Activated naive CD8-positive, alpha-beta T cell (primary cell): ENCODE results near the gene NSMCE4A.
"Not testable (repeated sequence)": the region's sequence is repeated elsewhere in the genome, so short reads cannot be mapped to it uniquely, and the experiment has no call there.

ENCODE experiments used
- H3K27ac Mint-ChIP-seq: one replicate; pipeline ENCODE4 v1.8.0; 2021; ENCODE audit warnings: mixed read lengths
- H3K27me3 Mint-ChIP-seq: one replicate; pipeline ENCODE4 v1.8.0; 2021; ENCODE audit warnings: mixed read lengths
- H3K36me3 Mint-ChIP-seq: one replicate; pipeline ENCODE4 v1.8.0; 2021; ENCODE audit warnings: mixed read lengths
- H3K4me1 Mint-ChIP-seq: one replicate; pipeline ENCODE4 v1.8.0; 2021; ENCODE audit warnings: low read depth, mixed read lengths
- H3K4me3 Mint-ChIP-seq: one replicate; pipeline ENCODE4 v1.8.0; 2021; ENCODE audit warnings: mild to moderate bottlenecking, mixed read lengths
- H3K9me3 Mint-ChIP-seq: one replicate; pipeline ENCODE4 v1.8.0; 2021; ENCODE audit warnings: low read depth, mixed read lengths

NSMCE4A gene

GRCh38 chr10:121969086-121969485 lies 5.9 kb downstream of the NSMCE4A start:
- peaks cover 13% of the 10 kb centered on the region for H3K36me3 Mint-ChIP-seq

GRCh38 chr10:121965996-121966395 lies 9.0 kb downstream of the NSMCE4A start:
- Mint-ChIP-seq H3K9me3 (no peaks in the 10 kb centered on the region), H3K27me3 (no peaks in the 10 kb centered on the region), H3K4me3 (no peak overlapping the region), H3K36me3 (peaks cover 9% of the 10 kb centered on the region), H3K4me1 (no peaks in the 10 kb centered on the region), H3K27ac (no peak overlapping the region)

More at GRCh38 chr10:121969086-121969485, 5.9 kb downstream of the NSMCE4A start:
- peaks cover 21% of the 10 kb centered on the region for H3K4me1 Mint-ChIP-seq
- H3K27me3 Mint-ChIP-seq, H3K27ac Mint-ChIP-seq, H3K9me3 Mint-ChIP-seq, H3K4me3 Mint-ChIP-seq: not testable (repeated sequence)

GRCh38 chr10:121961456-121961855 lies 13.6 kb downstream of the NSMCE4A start:
- Mint-ChIP-seq H3K27me3 (no peaks in the 10 kb centered on the region), H3K36me3 (peaks cover 7% of the 10 kb centered on the region), H3K9me3 (no peaks in the 10 kb centered on the region), H3K4me3 (no peak overlapping the region), H3K27ac (no peak overlapping the region), H3K4me1 (peaks cover 6% of the 10 kb centered on the region)

DNA sequence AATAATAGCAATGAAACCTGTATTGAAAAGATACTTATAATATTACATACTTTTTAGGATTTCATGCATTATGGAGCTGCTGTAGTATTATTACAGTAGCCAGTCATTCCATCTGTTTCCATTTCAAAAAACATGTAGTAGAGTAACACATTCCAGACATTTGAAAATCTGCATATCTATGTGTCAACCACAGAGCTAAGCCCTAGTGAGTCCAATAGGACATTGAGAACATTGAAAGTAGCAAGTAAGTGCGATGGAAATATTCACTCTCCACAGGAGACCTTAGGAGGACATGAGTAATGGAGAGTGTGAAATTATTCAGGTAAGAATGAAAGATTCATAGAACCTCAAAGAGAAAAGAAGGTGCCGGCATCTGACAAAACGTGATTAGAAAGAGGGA lies 15.3 kb downstream of the NSMCE4A start:
- Mint-ChIP-seq H3K27ac (peak overlapping the region; percentile 81), H3K27me3 (no peaks in the 10 kb centered on the region), H3K36me3 (peaks cover 7% of the 10 kb centered on the region)

DNA sequence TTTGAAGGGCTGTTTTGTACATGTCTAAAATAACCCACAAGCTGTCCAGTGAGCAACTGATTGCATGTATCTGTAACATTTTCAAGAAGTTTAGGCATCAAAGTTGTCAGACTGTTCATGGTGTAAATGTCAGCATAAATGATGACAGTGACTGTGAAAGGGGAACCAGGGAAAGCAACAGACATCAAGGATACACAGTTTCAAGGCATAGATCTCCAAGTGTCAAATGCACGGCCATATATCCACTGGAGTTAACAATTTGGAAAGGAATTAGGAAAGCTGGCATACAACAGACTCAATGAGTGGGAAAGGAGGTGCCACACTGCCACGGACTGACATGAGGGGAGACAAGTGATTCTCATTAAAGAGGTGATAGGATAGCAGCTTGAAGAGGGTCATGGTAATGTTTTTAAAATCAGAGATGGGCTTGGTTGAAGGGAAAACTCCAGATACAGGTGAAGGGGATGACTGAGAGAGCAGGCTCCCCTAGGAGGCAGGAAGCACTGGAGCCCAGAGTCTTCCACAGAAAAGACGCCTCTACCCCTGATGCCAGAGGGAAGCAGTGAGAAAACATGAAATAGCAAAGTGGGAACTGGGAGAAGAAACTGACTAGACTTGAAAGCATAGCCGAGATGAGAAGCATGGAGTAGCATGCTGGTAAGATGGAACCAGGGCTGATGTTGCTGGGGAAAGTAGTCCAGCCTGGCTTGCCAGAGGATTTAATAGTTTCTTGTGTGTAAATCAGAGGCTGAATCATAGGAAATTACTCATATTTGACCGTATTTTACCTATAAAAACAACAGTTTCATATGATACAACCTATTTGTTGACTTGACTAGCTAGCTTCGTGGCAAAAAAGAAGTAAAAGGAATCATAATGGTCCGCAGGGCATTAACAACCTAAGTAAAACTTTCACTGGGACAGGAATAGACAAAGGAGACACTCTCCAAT lies 18.6 kb downstream of the NSMCE4A start:
- Mint-ChIP-seq H3K9me3 (no peaks in the 10 kb centered on the region), H3K27me3 (no peaks in the 10 kb centered on the region), H3K4me3 (no peak overlapping the region), H3K36me3 (peaks cover 6% of the 10 kb centered on the region), H3K4me1 (peaks cover 6% of the 10 kb centered on the region), H3K27ac (peak overlapping the region; percentile 30)

More for the DNA sequence above, 15.3 kb downstream of the NSMCE4A start:
- no peaks in the 10 kb centered on the region for H3K9me3 Mint-ChIP-seq
- H3K4me1 Mint-ChIP-seq = peaks cover 6% of the 10 kb centered on the region
- no peak overlapping the region for H3K4me3 Mint-ChIP-seq

- no peak overlapping the region for H3K4me3 Mint-ChIP-seq
- no peak overlapping the region for H3K27ac Mint-ChIP-seq
- H3K27me3 Mint-ChIP-seq = no peaks in the 10 kb centered on the region
- H3K4me1 Mint-ChIP-seq = no peaks in the 10 kb centered on the region
- H3K36me3 Mint-ChIP-seq = peaks cover 6% of the 10 kb centered on the region
- H3K9me3 Mint-ChIP-seq = no peaks in the 10 kb centered on the region
Measured at GRCh38 chr10:121952226-121952625, 22.8 kb downstream of the NSMCE4A start.

DNA sequence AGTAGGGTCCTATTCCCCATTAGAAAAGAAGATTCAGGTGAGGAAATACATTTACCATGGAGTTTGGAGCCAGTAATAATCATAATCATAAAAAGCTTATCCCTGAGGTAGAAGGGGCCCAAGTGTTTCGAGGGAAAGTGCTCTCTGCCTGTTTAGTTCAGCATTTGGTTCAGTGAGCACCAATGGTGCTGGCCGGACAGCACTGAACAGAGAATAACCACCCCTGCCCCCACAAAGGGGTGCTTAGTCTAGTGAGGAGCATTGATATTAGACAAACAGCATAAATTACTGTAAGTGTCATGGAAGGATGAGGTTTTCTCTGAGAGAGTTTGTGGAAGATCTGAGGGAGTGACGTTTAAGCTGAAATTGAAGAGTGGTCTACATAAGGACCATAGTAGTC lies 25.6 kb downstream of the NSMCE4A start:
- Mint-ChIP-seq H3K27ac (no peak overlapping the region), H3K36me3 (peaks cover 4% of the 10 kb centered on the region), H3K27me3 (no peaks in the 10 kb centered on the region), H3K4me3 (no peak overlapping the region), H3K9me3 (no peaks in the 10 kb centered on the region), H3K4me1 (no peaks in the 10 kb centered on the region)

DNA sequence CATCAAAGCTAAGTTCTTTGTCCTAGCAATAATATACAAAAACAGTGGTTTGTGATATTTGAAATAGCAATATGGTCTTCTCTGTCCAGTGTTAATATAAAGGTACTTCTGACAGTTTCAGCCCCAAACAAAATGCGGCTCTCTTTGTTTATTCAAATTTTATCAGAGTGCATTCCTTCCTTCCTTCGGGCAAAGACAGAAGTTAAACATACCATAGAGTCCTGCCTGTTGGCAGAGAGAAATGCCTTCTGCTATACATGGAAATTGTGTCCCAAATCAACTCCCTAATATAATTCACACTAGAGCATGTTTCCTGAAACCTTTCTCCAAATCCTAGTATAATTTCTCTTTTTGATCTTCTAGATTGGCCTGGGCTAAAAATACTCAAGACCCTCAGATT lies 26.0 kb downstream of the NSMCE4A start:
- no peak overlapping the region for H3K4me3 Mint-ChIP-seq
- H3K27me3 Mint-ChIP-seq = no peaks in the 10 kb centered on the region
- H3K9me3 Mint-ChIP-seq = no peaks in the 10 kb centered on the region
- H3K27ac Mint-ChIP-seq = no peak overlapping the region
- peaks cover 4% of the 10 kb centered on the region for H3K36me3 Mint-ChIP-seq
- no peaks in the 10 kb centered on the region for H3K4me1 Mint-ChIP-seq

DNA sequence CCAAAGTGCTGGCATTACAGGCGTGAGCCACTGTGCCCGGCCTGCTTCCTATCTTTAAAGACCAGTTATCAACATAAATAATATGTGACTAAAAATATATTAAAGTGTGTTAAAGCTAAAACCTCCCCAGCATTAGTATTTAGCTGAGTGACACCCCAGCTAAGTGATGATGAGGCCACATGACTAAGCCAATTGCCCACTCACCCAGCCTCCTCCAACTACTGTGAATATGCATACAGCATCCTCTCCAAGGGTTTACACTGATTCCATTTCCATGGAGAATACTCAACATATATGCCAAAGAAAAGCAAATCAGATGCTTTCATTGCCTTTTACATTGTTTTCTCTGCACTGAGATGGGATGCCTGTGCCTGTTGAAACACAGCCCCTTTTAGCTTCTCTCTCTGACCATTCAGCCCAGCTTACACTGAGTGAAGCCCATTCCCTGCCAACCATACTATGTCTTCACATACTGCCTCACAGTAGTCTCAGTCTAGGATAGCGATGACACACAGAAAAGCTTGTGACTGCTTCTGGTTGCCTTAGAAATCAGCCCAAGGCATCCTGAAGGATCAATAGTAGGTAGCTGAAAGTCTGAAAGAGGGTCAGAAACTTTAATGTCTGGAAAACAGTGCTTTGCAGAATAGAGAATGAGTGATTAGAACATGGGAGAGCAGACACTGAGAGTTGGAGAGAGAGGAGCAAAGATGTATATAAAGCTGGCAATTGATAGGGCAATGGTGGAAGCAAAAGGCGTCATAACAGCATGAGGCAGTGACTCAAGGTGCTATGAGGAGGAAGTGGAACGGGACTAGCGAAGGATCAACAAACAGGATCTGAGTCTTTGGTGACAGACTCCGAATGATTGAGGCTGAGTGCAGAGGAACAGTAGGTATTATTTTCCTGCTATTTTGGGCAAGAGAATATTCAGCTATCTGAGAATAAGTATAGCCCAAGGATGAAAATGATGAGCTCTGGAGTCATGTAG lies 27.4 kb downstream of the NSMCE4A start:
- no peak overlapping the region for H3K4me3 Mint-ChIP-seq
- H3K9me3 Mint-ChIP-seq = no peaks in the 10 kb centered on the region
- no peak overlapping the region for H3K27ac Mint-ChIP-seq
- H3K27me3 Mint-ChIP-seq = no peaks in the 10 kb centered on the region
- H3K4me1 Mint-ChIP-seq = no peaks in the 10 kb centered on the region
- peaks cover 2% of the 10 kb centered on the region for H3K36me3 Mint-ChIP-seq

DNA sequence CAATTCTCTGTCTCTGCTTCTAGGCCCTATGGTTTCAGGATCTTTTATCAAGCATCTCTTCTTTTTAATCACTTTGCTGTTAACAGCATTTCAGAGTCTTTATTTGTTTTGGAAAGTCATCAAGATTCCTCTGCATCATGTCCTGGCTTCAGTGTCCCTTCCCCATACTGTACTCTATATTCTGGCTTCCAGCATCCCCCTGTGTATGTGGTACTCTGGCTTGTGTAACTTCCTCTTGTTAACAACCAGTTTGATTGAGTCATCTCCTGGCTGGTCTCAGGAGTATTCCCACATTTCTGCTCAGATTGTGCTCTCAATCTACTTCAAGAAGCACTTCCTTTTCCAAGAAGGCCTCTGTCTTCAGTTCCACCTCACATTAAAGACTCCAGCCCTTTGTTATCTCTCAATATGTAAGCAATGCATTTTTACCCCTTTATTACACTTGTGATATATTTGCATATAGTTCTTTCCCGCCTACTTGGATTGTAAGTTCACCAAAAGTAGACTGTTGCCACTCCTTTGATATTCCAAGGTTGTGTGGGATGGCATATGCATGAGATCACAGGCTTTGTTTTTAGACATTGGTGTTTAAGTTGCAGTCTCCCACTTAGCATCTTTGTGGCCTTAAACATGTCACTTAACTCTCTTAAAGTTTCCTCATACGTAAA lies 32.1 kb downstream of the NSMCE4A start:
- H3K4me1 Mint-ChIP-seq = no peaks in the 10 kb centered on the region
- no peaks in the 10 kb centered on the region for H3K36me3 Mint-ChIP-seq
- H3K4me3 Mint-ChIP-seq = no peak overlapping the region
- H3K27ac Mint-ChIP-seq = no peak overlapping the region
- H3K27me3 Mint-ChIP-seq = peaks cover 5% of the 10 kb centered on the region
- no peaks in the 10 kb centered on the region for H3K9me3 Mint-ChIP-seq

DNA sequence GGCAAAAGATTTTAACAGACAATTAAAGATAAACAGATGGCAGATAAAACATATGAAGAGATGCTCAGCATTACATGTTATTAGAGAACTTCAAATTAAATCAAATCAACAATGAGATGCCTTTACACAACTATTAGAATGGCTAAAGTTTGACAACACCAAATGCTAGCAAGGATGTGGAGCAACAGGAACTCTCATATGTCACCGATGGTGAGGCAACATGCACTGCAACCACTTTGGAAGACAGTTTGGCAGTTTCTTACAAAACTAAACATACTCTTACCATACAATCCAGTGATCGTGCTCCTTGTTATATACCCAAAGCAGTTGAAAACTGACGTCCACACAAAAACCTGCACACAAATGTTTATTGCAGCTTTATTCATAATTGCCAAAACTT lies 33.5 kb downstream of the NSMCE4A start:
- Mint-ChIP-seq H3K36me3 (no peaks in the 10 kb centered on the region), H3K27ac (no peak overlapping the region), H3K27me3 (peaks cover 5% of the 10 kb centered on the region), H3K4me1 (no peaks in the 10 kb centered on the region), H3K9me3 (no peaks in the 10 kb centered on the region), H3K4me3 (no peak overlapping the region)

- Mint-ChIP-seq H3K4me3 (no peak overlapping the region), H3K9me3 (no peaks in the 10 kb centered on the region), H3K4me1 (no peaks in the 10 kb centered on the region), H3K27me3 (peaks cover 5% of the 10 kb centered on the region), H3K36me3 (no peaks in the 10 kb centered on the region), H3K27ac (no peak overlapping the region)
Measured at GRCh38 chr10:121936295-121936694, 38.7 kb downstream of the NSMCE4A start.

GRCh38 chr10:121935702-121936101 lies 39.3 kb downstream of the NSMCE4A start:
- Mint-ChIP-seq H3K4me3 (no peak overlapping the region), H3K9me3 (no peaks in the 10 kb centered on the region), H3K27ac (no peak overlapping the region), H3K4me1 (no peaks in the 10 kb centered on the region), H3K27me3 (peaks cover 5% of the 10 kb centered on the region), H3K36me3 (no peaks in the 10 kb centered on the region)

DNA sequence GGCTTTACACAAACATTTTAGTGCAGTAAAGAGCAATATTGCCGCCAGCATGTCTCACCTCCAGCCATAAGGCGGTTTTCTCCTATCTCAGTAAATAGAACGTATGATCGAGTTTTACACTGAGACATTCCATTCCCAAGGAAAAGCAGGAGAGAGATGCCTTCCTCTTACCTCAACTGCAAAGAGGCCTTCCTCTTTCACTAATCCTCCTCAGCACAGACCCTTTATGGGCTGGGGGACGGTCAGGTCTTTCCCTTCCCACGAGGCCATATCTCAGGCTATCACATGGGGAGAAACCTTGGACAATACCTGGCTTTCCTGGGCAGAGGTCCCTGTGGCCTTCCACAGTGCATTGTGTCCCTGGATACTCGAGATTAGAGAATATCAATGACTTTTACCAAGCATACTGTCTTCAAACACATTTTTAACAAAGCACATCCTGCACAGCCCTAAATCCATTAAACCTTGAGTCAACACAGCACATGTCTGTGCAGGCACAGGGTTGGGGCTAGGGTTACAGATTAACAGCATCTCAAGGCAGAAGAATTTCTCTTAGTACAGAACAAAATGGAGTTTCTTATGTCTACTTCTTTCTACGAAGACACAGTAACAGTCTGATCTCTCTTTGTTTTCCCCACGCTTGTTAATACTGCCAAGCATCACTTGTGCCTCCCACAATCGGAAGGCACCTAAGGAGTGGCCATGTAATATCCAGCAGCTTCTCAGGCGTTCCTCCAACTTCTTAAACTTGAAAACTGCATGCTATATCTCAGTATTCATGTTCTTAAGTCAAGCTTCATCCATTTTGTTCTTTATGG lies 44.5 kb downstream of the NSMCE4A start:
- peaks cover 23% of the 10 kb centered on the region for H3K4me1 Mint-ChIP-seq
- peak overlapping the region; percentile 63 for H3K4me3 Mint-ChIP-seq
- H3K27ac Mint-ChIP-seq = peak overlapping the region; percentile 83
- H3K27me3 Mint-ChIP-seq, H3K36me3 Mint-ChIP-seq, H3K9me3 Mint-ChIP-seq: not testable (repeated sequence)
